Myocyte (in vitro differentiated cells): ENCODE data around the gene OTUD5. TPM values are rescaled to one million over a fixed set of nuclear protein-coding genes. Genes with fewer than 3 reads are reported as not detected.

Experiments used
- DNase-seq: peaks from one replicate; pipeline ENCODE4 v3.0.0-alpha.2; 2012; ENCODE audit warnings: low read depth
- total RNA-seq: library from RNA; depleted of rRNA; stranded (reverse); fragments of >200 nt; gene quantifications from 2 replicates; pipeline ENCODE4 v1.2.3, GENCODE V29; 2014

Gene OTUD5
- total RNA-seq, 1 donor from 2014 or later = 27.9 TPM

GRCh38 chrX:48913605-48914366 lies 43.6 kb downstream of the OTUD5 start:
- no peak for DNase-seq

DNA sequence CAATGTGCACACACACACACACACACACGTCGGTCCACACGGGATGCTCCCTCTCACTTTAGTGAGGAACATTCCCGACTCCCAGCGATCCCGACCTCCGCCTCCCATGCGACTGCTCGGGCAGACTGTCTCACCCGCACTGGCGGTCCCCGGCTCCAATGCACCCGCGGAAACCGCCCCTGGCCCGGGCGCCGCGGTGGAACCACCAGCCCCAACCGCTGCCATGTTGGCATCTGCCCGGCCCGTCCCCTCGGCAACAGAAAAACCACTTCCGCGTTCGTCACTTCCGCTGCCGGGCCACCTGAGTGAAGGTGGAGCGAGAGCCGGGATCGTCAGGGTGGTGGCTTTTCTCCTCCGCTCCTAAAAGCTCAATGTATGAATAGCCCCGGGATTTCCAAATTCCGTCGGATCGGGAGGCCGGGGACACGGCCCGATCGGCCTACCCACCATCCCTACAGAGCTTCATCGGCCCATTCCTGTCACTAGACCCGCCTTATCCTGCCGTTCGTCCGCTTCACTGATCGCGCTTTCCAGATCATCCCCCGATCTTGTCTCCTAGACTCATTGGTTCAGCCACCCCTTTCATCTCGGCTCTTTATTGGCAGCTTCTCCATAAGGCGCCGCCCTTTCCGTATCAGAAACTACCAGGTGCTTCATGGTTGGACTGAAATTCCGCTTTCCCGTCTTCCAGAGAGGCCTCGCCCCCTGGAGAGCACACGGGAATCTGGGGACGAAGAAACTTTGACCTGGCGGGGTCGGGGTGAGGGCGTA lies 45.8 kb downstream of the OTUD5 start, which contains the start of gene SLC35A2:
SLC35A2 (minus strand) TSS at position 235 of the 771 bp plus-strand sequence; CDS start at position 225, 10 bp downstream.
- DNase-seq = peak; percentile 70

- DNase-seq = peak; percentile 42
These were observed 46.4 kb downstream of the OTUD5 start for GRCh38 chrX:48910926-48911411.

DNA sequence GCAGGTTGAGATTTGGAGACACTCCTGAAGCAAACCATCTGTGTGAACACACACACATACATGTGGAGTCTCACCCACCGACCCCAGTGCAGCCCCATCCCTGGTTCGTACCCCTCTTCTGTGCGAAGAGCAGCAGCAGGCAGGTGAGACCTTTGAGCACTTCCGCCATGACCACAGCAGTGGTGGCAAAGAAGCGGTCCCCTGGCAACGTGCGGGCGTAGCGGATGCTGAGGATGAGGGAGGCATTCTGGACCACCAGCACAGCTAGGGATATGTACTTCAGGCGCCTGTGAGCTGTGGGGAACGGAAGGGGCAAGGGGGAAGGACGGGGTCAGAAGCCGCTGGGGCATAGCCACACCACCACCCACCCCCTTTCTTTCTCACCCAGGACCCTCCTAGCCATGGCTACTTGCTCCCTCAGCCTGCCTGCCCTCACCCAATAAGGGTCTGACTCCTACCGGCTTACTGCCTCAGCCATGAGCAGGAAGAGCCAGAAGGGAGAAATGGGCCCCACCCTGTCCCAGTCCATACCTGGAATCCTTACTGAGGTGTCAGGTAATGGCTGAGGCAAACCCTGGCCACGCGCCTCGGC lies 47.6 kb downstream of the OTUD5 start:
- DNase-seq = no peak

DNA sequence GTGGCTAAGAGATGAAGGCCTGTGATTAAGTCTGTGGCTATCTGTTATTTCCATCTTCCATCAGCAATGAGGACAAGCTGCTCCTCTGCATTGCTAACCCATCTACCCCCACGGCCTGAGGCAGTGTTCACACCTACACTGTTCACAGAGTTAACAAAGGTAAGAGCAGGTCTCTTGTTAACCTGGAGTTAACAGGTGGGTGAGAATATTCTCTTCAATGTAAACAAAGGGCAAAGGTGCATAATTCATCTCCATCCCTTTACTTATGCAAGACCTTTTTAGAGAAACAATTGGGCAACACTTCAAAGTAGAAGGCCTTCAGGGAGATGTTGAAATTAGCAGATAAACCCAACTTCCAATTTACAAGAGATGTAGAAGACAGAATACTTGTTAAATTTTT lies 48.8 kb downstream of the OTUD5 start:
- no peak for DNase-seq

GRCh38 chrX:48905090-48905790 lies 52.2 kb downstream of the OTUD5 start:
- DNase-seq = no peak

GRCh38 chrX:48904626-48905025 lies 52.8 kb downstream of the OTUD5 start:
- no peak for DNase-seq

GRCh38 chrX:48904180-48904579 lies 53.2 kb downstream of the OTUD5 start:
- DNase-seq = no peak

DNA sequence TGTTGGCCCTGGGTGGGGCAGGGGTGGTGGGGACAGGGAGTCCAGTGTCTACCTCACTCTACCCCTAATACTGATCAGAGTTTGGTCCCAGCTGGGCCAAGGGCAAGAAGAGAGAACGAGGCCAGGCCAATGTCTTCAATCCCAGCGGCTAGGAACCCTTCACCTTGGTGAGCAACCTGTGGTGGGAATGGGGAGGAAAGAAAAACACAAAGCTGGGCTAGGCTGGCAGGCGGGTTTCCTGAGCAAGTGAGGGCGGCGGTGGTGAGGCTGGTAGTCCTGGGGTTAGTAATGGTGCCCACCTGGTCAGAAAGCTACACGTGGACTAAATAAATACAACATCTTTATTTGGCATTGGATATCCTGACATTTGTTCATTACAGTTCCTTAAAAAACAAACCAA lies 54.1 kb downstream of the OTUD5 start:
- DNase-seq = no peak

- DNase-seq = no peak
These were observed 54.6 kb downstream of the OTUD5 start for GRCh38 chrX:48902776-48903175.

DNA sequence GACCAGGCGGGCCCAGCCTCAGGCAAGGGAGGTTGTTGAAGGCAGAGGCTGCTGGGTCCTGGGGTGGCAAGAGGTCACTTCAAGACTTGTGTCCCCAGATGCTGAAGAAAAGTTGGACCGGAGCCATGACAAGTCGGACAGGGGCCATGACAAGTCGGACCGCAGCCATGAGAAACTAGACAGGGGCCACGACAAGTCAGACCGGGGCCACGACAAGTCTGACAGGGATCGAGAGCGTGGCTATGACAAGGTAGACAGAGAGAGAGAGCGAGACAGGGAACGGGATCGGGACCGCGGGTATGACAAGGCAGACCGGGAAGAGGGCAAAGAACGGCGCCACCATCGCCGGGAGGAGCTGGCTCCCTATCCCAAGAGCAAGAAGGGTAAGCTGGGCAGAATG lies 55.3 kb downstream of the OTUD5 start:
- no peak for DNase-seq

DNA sequence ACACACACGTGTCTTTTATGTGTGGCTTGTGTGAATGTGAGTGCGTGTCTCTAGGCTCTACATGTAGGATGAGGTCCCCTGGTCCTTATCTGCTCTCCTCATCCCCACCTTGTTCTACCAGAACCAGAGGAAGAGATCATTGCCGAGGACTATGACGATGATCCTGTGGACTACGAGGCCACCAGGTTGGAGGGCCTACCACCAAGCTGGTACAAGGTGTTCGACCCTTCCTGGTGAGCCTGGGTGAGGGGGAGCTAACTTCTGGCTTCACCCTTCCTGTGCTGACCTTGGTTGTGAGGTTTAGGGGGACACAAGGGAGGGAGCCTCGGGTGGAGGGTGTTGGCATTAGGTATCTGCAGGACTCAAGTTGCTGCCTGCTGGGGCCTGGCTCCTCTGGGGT lies 56.3 kb downstream of the OTUD5 start:
- DNase-seq = no peak

- no peak for DNase-seq
These were observed 58.4 kb downstream of the OTUD5 start for GRCh38 chrX:48899078-48899410.

- DNase-seq = peak; percentile 96
These were observed 59.6 kb downstream of the OTUD5 start, which contains the start of the genes PQBP1 and TIMM17B for GRCh38 chrX:48897625-48898306. PQBP1 (plus strand) TSS chrX:48897930; CDS start chrX:48898510, 580 bp downstream. TIMM17B (minus strand) TSS chrX:48897768; CDS start chrX:48897749, 19 bp downstream.

DNA sequence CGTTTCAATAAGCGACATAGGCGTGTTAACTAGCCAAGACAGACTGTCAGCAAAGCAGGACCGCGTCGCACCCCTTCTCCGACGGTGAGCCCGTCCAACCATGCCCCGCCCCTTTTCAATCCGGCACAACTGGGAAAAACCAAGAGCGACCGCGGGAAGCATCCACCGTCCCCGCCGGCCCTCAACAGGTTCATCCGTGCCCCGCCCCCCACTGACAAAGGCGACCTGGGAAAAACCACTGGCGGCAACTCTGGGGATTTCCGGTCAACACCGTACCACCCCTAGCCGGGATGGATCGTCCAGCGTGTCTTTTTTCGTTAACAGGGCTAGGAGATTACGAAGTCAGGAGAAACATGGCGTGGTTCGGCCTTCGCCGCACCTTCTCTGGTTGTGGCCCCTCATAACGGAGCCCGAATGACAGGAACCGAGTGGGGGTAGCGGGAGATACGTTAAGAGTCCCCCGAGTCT lies 60.2 kb downstream of the OTUD5 start:
- peak; percentile 80 for DNase-seq

GRCh38 chrX:48896611-48897011 lies 60.8 kb downstream of the OTUD5 start:
- DNase-seq = peak; percentile 36

GRCh38 chrX:48894891-48895290 lies 62.5 kb downstream of the OTUD5 start:
- no peak for DNase-seq

DNA sequence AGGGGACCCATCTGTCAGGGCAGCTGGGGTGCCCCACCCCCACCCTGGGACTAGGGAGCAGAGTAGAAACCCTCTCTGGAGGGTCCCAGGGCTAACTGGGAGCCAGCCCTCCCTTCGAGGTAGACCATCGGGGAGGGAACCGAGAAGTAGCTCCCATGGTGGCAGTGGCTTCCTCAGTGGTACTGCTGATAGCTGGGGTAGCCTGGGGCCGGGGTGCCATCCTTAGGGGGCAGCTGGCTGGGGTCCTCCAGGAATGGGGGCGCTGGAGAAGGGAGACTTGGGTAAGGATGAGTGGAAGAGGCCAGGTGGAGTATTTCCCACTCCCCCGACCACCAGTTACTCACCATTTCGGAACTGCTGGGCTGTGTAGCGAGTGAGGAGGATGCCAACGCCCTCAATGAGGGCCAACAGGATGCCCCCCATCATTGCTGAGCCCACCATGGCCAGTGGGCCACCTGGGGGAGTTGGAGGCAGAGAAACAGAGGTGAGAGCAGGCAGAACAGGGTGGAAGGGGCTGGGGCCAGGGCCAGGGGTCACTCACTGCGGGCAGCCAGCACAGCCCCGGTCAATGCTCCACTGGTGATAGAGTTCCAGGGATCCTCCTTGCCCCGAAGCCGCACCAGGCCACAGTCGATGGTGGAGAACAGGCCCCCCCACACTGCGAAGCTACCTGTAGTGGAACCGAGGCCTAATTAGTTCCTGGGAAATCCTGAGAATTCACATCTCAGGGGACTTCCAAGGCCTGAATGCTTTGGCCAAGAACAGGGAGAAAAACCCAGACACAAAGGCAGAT lies 63.7 kb downstream of the OTUD5 start:
- no peak for DNase-seq

- no peak for DNase-seq
These were observed 64.5 kb downstream of the OTUD5 start for GRCh38 chrX:48892896-48893295.
